GM21381 (cell line): ENCODE data around the gene RERE.

Source experiments
- ATAC-seq: cut with Tn5 transposase; IDR thresholded peaks from one replicate; pipeline ENCODE4 v1.9.1; 2021; ENCODE audit warnings: mild to moderate bottlenecking, moderate library complexity; ENCODE audit not compliant: unreplicated experiment

The RERE gene

DNA sequence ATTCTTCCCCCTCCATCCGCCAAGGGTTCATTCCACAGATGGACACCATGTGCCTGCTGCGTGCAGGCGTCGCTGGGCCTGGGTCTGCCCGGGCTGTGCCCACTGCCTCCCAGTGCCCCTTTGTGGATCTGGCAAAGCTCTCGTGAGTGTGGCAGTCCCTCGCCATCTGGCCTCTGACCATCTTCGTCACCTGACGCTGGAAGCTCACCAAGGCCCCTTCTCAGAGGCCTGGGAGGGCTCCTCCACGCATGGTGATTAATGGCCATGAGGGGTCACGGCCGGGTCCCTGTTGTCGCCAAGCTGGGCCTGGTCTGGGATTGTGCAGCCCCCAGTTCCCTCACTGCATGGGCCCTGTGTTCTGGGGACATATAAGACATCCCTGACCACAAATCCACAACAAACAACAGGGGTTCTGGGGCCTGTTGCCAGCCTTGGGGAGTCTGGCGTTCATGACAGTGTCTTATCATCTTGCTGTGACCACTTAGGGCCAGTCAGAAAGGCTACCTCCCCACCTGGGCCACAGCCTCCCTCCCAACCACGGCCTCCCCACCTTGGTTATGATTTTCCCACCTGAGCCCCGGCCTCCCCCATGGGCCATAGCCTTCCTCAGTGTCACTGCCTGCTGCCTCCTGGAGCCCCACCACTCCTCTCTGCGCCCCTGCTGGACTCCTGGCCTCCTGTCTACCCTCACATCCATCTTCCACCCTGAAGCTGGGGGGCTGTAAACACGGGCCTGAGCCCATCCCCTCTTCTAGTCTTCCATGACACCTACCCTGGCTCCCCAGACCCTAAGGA lies 471.6 kb downstream of the RERE start:
- no peak for ATAC-seq

DNA sequence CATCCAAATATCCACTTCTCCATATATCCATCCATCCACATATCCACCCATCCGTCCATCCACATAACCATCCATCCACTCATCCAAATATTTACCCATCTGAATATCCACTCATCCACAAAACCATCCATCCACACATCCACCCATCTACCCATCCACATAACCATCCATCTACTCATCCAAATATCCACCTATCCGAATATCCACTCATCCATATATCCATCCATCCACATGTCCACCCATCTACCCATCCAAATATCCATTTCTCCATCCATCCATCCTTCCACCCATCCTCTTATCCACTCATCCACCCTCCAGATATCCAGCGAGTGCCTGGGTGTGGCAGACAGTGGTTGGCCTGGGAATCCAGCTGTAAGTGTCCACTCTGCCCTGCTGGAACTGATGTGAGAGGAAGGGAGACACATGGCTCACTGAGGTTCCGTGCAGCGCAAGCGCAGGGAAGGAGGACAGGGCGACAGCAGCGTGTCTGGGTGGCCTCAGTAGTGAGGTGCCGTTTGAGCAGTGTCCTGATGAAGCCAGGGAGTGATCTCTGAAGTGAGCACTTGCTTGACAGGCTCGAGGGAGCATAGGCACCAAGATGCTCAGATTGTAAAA lies 472.4 kb downstream of the RERE start:
- ATAC-seq: no peak

DNA sequence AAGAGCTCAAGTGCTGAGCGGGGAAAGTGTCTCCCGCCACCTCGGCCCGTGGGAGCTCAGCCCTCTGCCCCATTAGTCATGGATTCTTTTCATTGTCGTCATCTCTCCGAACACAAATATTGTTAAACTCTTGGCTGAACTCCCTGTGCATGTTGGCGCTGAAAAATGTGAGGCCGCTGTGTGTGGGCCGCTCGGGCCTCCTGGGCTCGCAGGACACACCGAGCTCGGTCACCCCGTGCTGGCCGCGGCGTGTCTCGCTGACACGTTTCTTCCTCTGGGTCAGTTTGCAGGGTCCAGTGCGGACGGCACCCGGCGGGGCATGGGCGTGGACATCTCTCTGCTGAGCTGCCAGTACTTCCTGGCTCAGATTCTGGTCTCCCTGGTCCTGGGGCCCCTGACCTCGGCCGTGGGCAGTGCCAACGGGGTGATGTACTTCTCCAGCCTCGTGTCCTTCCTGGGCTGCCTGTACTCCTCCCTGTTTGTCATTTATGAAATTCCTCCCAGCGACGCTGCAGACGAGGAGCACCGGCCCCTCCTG lies 473.9 kb downstream of the RERE start:
- no peak for ATAC-seq

DNA sequence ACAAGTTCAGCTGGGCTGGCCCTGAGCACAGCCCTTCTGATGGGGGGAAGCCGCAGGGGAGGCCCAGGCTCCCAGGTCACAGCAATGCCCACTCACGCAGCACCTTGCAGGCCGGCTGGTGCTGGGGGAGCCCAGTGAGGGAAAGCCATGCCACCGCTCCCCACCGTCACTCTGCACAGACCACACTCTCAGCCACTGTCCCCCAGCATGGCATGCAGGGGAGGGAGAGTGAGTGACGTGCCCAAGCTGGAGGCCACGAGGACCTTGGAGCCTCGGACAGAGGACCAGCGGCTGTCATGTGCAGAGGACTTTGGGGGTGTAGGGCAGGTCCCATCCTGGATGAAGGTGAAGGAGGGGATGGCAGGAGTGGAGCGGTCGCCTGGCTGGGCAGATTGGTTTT lies 474.4 kb downstream of the RERE start:
- no peak for ATAC-seq

DNA sequence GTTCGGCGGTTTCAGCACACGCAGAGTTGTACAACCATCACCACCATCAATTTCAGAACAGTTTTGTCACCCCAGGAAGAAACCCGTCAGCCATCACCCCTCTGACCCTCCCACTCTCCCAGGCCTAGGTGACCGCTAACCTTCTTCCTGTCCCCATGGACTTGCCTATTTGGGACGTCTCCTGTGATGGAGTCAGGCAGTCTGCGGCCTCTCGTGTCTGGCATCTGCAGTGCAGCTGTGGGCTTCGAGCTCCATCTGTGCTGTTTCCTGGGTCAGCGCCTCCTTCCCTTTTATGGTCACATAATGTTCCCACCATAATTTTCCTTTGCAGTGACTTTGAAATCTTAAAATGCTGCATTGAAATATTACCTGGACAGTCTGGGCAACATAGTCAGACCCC lies 475.1 kb downstream of the RERE start:
- no peak for ATAC-seq

DNA sequence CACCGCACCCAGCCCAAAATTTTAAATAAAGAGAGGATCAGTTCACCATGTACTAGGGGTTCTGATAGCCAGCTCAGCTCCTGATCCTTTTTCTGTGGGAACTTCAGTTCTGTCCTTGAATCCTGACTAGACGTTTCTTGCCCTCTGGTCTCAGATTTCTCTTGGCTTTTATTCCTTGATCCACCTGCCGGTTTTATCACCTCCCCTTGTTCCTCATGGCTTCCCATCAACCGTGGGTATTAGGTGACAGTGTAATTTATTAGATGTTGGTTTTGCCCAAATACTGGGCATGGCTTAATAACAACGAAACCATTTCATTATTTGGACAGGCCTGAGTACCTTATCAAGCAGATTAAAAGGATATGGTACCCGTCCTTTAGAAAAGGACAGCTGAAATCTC lies 477.0 kb downstream of the RERE start:
- ATAC-seq: no peak

DNA sequence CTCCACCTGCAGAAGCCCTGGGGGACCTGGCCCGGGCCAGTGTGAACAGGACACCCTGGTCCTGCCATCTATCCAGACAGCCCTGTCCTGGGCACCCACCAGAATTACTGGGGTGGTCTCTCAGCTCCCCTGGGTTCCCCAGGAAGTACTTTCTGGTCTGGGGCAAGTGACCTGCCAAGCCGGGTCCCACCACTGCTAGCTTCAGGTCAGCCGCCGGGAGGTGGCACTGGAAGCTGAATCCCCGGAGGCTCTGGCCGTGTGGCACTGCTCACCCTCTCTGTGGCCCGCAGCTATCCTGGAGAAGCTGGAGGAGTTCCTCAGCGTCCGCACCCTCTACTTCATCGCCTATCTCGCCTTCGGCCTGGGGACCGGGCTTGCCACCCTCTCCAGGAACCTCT lies 478.2 kb downstream of the RERE start:
- no peak for ATAC-seq

DNA sequence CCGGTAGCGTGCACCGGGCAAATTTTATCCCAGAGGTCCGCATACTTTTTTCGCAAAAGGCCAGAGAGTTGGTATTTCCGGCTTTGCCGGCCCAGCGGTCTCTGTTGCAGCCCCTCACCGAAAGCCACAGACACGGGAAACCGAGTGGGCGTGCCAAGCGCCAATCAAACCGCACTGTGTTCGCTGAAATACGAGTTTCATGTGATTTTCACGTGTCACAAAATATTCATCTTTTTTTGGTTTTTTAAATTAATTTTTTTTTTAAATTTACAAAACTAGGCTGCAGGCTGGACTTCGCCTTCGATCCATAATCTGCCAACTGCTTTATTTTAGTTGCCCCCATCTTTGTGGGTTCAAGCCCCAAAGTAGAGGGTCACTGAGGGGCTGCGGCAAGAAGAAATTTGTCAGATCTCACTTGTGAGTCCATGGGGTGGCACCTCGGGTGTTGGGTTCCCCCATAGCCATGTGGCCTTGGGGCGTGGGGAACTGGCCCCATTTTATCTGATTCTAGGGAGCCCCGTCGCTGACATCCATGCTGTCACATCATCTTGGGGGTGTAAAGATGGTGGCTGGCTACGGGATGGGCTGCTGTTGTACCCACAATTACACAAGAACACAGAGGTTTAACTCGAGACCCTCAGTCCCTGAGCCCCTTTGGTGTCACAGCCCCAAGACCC lies 478.8 kb downstream of the RERE start:
- ATAC-seq: no peak

DNA sequence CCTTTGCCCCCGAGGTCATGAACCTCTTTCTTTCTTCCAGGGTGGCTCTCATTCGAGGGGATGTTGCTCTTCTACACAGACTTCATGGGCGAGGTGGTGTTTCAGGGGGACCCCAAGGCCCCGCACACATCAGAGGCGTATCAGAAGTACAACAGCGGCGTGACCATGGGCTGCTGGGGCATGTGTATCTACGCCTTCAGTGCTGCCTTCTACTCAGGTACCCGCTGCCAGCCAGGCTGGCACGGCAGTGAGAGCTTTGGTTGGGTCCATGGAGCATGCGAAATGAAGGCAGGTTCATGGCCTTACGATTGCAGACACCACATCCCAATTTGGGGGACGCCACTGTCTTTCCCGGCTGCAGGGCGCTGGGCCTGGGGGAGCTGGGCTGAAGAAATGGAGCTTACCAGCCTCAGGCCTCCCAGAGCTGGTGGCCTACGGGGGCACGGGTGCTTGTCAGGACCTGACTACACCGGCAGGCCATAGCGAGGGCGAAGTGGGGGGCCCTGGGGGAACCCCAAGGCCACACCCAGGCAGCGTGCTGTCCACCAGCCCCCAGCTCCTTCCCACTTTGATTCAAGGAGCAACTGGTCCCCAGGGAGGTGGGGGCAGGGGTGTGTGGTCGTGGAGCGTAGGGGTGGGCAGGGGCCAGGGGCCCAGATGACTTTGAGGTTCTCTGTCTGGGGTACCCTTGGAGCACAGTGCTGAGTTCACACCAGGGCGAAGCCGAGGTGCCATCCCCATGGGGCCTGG lies 479.5 kb downstream of the RERE start:
- no peak for ATAC-seq

DNA sequence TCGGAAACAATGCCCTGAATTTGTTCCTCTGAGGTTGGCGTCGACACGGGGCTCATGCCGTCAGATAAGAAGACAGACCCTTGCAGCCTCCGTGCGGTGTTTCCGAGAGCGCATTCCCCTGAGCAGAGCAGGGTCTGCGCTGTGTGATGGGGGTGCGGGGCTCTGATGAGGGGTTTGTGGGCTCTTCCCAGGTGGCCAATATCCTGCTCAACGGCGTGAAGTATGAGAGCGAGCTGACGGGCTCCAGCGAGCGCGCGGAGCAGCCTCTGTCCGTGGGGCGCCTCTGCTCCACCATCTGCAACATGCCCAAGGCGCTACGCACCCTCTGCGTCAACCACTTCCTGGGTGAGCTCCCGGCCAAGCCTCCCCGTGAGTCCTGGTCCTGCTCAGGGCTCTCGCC lies 482.2 kb downstream of the RERE start:
- ATAC-seq: no peak

DNA sequence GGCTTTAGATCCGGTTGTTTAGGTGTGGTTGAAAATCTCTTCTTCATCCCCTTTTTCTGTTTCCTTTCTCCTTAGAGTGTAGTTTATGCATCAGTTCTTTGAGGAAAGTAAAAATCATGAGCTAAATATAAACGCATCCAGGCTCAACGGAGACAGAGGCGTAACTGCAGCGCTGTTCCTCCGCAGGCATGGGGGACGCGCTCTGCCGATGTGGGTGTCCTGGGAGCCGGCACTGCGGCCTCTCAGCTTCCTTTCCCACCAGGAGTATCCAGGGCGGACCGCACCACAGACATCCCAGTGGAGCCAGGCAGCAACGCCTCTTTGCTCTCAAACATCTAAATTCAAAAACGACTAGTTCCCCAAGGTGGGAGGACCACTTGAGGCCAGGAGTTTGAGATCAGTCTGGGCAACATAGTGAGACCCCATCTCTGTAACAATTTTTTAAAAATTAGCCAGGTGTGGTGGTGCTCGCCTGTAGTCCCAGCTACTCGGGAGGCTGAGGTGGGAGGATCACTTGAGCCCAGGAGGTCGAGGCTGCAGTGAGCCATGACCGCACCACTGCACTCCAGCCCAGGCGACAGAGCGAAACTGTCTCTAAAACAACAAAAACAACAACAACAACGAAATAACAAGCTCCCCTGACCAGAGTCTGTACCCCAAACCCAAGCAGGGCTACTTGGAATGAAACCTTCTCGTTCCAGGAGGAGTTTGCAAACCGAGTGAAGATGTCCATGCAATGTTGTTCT lies 483.2 kb downstream of the RERE start:
- ATAC-seq: no peak

DNA sequence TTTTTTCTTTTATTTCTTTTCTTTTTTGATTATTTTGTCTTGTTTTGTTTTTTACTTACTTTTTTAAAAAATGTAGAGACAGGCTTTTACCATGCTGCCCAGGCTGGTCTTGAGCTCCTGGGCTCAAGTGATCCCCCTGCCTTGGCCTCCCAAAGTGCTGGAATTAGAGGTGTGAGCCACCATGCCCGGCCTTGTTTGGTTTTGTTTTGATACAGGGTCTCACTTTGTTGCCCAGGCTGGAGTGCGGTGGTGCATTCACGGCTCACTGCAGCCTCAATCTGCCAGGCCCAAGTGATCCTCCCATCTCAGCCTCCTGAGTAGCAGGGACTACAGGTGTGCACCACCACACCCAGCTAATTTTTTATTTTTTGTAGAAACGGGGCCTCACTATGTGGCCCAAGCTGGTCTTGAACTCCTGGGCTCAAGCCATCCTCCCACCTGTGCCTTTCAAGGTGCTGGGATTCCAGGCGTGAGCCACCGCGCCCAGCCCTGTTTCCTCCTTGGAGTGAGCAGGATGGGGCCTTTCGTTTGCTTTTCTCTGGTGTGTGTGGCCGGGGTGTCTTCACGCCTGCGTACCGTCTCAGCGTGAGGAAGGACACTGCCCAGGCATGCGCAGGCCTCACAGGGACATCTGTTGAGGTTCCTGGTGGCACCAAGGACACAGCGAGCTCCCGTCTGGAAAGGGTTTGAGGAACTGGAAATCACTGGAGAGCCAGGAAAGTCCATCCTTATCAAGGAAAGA lies 484.0 kb downstream of the RERE start:
- ATAC-seq: no peak

DNA sequence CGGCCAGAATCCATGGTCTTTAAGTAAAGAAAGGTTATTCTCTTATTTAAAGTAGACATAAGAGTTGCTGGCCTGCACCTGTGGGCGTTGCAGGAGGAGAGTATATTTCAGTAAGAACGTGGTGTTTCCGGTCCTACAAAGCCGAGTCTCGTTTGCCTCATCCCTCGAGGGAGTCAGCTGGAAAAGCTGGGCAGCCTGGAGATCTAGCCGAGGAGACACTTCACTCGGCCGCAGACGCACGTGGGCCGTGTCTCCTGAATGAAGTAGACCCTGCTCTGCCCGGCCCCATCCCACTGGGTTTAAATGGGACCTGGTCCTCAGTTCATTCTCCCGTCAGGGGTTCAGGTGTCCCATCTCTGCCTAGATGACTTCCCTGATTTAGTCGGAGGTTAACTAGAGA lies 484.6 kb downstream of the RERE start:
- no peak for ATAC-seq

DNA sequence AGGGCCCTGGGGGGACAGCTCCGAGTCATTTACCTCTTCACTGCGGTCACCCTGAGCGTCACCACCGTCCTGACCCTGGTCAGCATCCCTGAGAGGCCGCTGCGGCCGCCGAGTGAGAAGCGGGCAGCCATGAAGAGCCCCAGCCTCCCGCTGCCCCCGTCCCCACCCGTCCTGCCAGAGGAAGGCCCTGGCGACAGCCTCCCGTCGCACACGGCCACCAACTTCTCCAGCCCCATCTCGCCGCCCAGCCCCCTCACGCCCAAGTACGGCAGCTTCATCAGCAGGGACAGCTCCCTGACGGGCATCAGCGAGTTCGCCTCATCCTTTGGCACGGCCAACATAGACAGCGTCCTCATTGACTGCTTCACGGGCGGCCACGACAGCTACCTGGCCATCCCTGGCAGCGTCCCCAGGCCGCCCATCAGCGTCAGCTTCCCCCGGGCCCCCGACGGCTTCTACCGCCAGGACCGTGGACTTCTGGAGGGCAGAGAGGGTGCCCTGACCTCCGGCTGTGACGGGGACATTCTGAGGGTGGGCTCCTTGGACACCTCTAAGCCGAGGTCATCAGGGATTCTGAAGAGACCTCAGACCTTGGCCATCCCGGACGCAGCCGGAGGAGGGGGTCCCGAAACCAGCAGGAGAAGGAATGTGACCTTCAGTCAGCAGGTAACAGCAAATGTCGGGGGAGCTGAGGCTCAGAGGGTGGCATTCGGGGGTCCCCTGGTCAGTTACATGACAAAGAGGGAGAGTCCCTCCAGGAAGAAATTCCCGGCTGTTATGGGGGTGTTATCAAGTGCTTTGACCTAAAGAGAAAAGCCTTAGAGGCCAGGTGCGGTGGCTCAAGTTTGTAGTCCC lies 486.9 kb downstream of the RERE start:
- ATAC-seq: no peak

DNA sequence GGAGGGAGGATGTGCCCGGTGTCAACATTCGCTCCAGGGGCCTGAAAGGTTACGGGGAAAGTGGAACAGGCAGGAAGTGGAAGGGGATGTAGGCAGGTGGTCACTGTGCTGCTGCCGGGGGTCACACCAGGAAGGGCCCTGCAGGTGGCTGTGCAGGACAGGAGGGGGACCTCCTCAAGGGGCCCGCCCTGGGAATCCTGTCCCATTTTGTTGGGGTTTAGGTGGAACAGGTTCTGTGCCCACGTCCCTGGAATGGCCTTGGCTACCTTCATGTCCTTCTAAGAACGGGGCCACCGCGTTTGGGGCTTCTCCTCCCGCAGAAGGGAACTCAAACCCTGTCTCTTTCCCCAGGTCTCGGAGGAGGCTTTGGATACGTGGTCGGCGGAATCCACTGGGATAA lies 487.6 kb downstream of the RERE start:
- no peak for ATAC-seq

DNA sequence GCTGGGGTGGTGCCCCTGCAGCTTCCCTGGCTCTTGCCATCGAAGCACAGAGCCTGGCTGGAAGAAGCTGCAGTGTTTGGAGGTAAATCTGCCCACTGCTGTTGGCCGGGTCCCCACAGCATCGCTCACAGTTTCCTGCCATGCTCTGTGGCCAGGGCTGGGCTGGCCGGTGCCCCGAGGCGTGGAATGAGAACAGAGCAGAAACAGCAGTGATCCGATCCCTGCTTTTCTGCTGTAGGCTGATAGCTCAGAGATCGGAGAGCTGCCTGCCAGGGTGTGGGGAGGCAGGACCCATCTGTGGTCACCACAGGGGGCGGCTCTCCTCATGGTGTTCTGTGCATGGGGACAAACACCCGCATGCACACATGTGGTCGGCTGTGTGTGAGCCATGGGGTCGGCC lies 488.0 kb downstream of the RERE start:
- ATAC-seq: no peak

DNA sequence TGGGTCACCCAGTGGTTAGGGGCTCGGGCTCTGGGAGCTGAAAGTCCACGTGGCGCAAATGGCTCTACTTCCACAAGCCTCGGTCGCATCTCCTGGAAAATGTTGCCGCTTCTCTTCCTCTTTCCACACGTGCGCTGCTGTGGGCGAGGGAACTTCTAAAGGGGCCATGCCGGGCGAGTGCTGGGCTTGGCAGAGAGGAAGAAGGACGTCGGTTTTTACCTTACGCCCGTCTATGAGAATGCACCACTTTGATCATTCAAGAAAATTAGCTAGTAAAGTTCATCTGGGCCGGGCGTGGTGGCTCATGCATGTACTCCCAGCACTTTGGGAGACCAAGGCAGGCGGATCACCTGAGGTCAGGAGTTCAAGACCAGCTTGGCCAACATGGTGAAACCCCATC lies 489.2 kb downstream of the RERE start:
- no peak for ATAC-seq

DNA sequence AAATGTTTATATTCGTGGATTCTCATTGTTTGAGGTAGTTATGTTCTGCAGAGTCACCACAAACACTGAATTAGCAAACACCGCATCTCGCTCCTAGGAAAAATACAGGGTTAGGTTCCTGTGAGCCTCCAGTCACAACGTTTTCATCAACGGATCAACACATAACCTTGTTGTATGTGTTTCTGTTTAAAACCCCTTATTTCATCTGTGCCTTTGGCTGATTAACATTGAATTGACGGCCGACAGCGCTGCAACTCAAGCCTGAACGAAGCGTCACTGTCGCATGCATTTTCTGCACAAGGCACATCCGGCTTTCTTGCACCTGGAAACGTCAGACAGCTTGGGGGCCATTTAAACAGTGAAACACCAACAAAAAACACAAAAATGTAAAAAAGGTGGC lies 491.2 kb downstream of the RERE start:
- ATAC-seq: no peak

DNA sequence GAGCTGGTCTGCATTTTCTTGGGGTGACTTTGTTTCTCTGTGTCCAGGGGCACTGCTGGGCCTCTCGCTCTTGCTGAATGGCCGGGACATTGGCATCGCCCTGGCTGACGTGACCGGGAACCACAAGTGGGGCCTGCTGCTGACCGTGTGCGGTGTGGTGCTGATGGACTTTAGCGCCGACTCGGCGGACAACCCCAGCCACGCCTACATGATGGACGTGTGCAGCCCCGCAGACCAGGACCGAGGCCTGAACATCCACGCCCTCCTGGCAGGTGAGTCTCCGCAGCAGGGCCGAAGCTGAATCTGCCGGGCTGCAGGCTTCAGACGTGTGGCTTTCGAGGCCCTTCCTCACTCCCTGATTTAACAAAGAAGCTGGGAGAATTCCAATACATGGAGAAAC lies 491.7 kb downstream of the RERE start:
- ATAC-seq: no peak
